ACC112 (cell line): ENCODE measurements around the gene CHDH.

Experiments
- H2AFZ ChIP-seq: fragments of 200-600 bp; sonication (generic); one replicate; pipeline ENCODE4 v1.6.0; 2017; ENCODE audit warnings: antibody characterized with exemption, low read length; ENCODE audit not compliant: unreplicated experiment
- H3K27ac ChIP-seq: fragments of 200-600 bp; sonication (generic); 2 replicates; pipeline ENCODE4 v1.5.1; 2014; ENCODE audit warnings: low read depth, mild to moderate bottlenecking, antibody characterized with exemption, low read length, moderate library complexity
- H3K27me3 ChIP-seq: fragments of 200-600 bp; sonication (generic); 2 replicates; pipeline ENCODE4 v1.6.1; 2014; ENCODE audit warnings: mild to moderate bottlenecking, antibody characterized with exemption, low read length, moderate library complexity, mixed read lengths; ENCODE audit not compliant: insufficient read depth
- H3K36me3 ChIP-seq: fragments of 200-600 bp; sonication (generic); 2 replicates; pipeline ENCODE4 v1.6.1; 2016; ENCODE audit warnings: mild to moderate bottlenecking, antibody characterized with exemption, low read length, moderate library complexity, mixed read lengths; ENCODE audit not compliant: insufficient read depth
- H3K4me1 ChIP-seq: fragments of 200-600 bp; sonication (generic); one replicate; pipeline ENCODE4 v1.6.1; 2016; ENCODE audit warnings: low read length, mixed read lengths; ENCODE audit not compliant: insufficient read depth, unreplicated experiment, control insufficient read depth
- H3K4me3 ChIP-seq: fragments of 200-600 bp; sonication (generic); 2 replicates; pipeline ENCODE4 v1.5.1; 2014; ENCODE audit warnings: mild to moderate bottlenecking, low read depth, low read length
- H3K79me2 ChIP-seq: fragments of 200-600 bp; sonication (generic); one replicate; pipeline ENCODE4 v1.6.0; 2016; ENCODE audit warnings: low read length; ENCODE audit not compliant: control insufficient read depth, unreplicated experiment, insufficient read depth

The CHDH gene

GRCh38 chr3:53836084-53836872, 9.9 kb downstream of the CHDH start:
- Histone ChIP-seq H3K27me3 (no peaks in the 10 kb centered on the region; the same call in 1 of the 2 replicates), H3K4me1 (no peaks in the 10 kb centered on the region), H3K36me3 (no peaks in the 10 kb centered on the region), H3K79me2 (no peaks in the 10 kb centered on the region), H3K27ac (no peak overlapping the region), H3K4me3 (no peak overlapping the region), H2AFZ (no peak overlapping the region)

- Histone ChIP-seq H3K79me2 (no peaks in the 10 kb centered on the region), H3K4me3 (no peak overlapping the region), H3K36me3 (no peaks in the 10 kb centered on the region), H2AFZ (no peak overlapping the region), H3K27me3 (no peaks in the 10 kb centered on the region; the same call in 1 of the 2 replicates), H3K4me1 (no peaks in the 10 kb centered on the region), H3K27ac (no peak overlapping the region)
Measured at GRCh38 chr3:53835257-53835656, 11.0 kb downstream of the CHDH start.

GRCh38 chr3:53834429-53835095, 11.7 kb downstream of the CHDH start:
- Histone ChIP-seq H3K27me3 (no peaks in the 10 kb centered on the region; the same call in 1 of the 2 replicates), H3K4me3 (no peak overlapping the region), H3K27ac (no peak overlapping the region), H2AFZ (no peak overlapping the region), H3K36me3 (no peaks in the 10 kb centered on the region), H3K4me1 (no peaks in the 10 kb centered on the region), H3K79me2 (no peaks in the 10 kb centered on the region)

GRCh38 chr3:53833700-53834099, 12.5 kb downstream of the CHDH start:
- H3K79me2 ChIP-seq: no peaks in the 10 kb centered on the region
- no peaks in the 10 kb centered on the region for H3K36me3 ChIP-seq
- H2AFZ ChIP-seq: no peak overlapping the region
- no peaks in the 10 kb centered on the region for H3K27me3 ChIP-seq
- H3K4me1 ChIP-seq: no peaks in the 10 kb centered on the region
- no peak overlapping the region for H3K4me3 ChIP-seq
- no peak overlapping the region for H3K27ac ChIP-seq

- Histone ChIP-seq H3K4me3 (no peak overlapping the region), H3K27me3 (no peaks in the 10 kb centered on the region), H3K4me1 (no peaks in the 10 kb centered on the region), H3K79me2 (no peaks in the 10 kb centered on the region), H2AFZ (no peak overlapping the region), H3K36me3 (no peaks in the 10 kb centered on the region), H3K27ac (no peak overlapping the region)
Measured at GRCh38 chr3:53833053-53833645, 13.1 kb downstream of the CHDH start.

- no peak overlapping the region for H3K27ac ChIP-seq
- no peaks in the 10 kb centered on the region for H3K36me3 ChIP-seq
- no peak overlapping the region for H3K4me3 ChIP-seq
- H3K79me2 ChIP-seq: no peaks in the 10 kb centered on the region
- H2AFZ ChIP-seq: no peak overlapping the region
- H3K27me3 ChIP-seq: no peaks in the 10 kb centered on the region
- H3K4me1 ChIP-seq: no peaks in the 10 kb centered on the region
Measured at GRCh38 chr3:53830944-53831343, 15.3 kb downstream of the CHDH start.

- H2AFZ ChIP-seq: no peak overlapping the region
- H3K27me3 ChIP-seq: no peaks in the 10 kb centered on the region
- no peak overlapping the region for H3K27ac ChIP-seq
- no peaks in the 10 kb centered on the region for H3K4me1 ChIP-seq
- H3K4me3 ChIP-seq: no peak overlapping the region
- H3K79me2 ChIP-seq: no peaks in the 10 kb centered on the region
- H3K36me3 ChIP-seq: no peaks in the 10 kb centered on the region
Measured at GRCh38 chr3:53829605-53830004, 16.6 kb downstream of the CHDH start.

- no peak overlapping the region for H2AFZ ChIP-seq
- H3K4me3 ChIP-seq: no peak overlapping the region
- no peaks in the 10 kb centered on the region for H3K36me3 ChIP-seq
- no peak overlapping the region for H3K27ac ChIP-seq
- no peaks in the 10 kb centered on the region for H3K27me3 ChIP-seq
- no peaks in the 10 kb centered on the region for H3K4me1 ChIP-seq
- no peaks in the 10 kb centered on the region for H3K79me2 ChIP-seq
Measured at GRCh38 chr3:53828581-53828980, 17.6 kb downstream of the CHDH start.

- no peaks in the 10 kb centered on the region for H3K79me2 ChIP-seq
Measured at GRCh38 chr3:53826048-53826447, 20.2 kb downstream of the CHDH start.

GRCh38 chr3:53824795-53825194, 21.4 kb downstream of the CHDH start:
- H3K4me3 ChIP-seq: no peak overlapping the region
- no peaks in the 10 kb centered on the region for H3K27me3 ChIP-seq
- no peak overlapping the region for H3K27ac ChIP-seq
- H3K4me1 ChIP-seq: no peaks in the 10 kb centered on the region
- no peaks in the 10 kb centered on the region for H3K79me2 ChIP-seq
- no peaks in the 10 kb centered on the region for H3K36me3 ChIP-seq
- H2AFZ ChIP-seq: no peak overlapping the region

More at GRCh38 chr3:53826048-53826447, 20.2 kb downstream of the CHDH start:
- Histone ChIP-seq H3K27me3 (no peaks in the 10 kb centered on the region), H2AFZ (no peak overlapping the region), H3K4me1 (no peaks in the 10 kb centered on the region), H3K36me3 (no peaks in the 10 kb centered on the region), H3K27ac (no peak overlapping the region), H3K4me3 (no peak overlapping the region)
